NCI-H2107 (cell line): Measurements from ENCODE around the gene NCF4.

Experiments
- DNase-seq: peaks from one replicate; lab custom pipeline; 2025; lab: John Stamatoyannopoulos, UW

Gene NCF4

DNA sequence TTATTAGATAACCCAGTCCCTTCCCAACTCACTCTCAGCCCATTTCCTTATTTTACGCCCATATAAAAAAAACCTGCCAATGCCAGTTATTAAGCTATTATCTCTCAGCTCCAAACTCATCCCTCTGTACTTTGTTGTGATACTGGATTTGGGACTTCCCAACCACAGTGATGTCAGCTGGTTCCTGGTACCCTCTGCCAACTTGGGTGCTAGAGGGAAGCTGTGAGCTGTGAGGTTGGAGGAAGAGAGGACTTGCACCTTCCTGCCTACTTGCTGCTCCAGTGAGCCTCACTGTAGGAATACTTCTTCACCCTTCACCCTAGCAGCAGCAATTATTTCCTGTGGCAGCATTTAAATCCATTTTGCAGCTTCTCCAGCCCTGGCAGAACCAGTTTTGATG, 33.5 kb downstream of the NCF4 start:
- no peak for DNase-seq

GRCh38 chr22:36897611-36898010, 36.8 kb downstream of the NCF4 start:
- DNase-seq: no peak

DNA sequence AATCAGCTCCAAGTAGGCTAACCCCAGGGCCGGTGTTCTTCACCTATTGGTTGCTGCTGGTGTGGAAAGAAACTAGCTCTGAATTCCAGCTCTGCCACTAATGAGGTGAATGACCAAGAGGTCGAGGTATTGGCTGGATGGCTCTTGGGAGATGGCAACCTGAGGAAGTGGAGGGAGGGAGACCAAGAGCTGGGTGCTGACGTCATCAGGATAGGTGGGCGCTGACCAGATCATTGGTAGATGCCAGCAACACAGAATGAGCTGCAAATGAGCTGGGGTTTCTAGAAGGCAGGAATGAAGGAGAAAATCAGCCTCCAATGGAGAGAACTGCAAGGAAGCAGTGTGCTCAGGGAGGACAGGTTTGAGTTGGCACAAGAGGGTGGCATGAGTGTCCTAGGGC, 37.9 kb downstream of the NCF4 start:
- DNase-seq: no peak

DNA sequence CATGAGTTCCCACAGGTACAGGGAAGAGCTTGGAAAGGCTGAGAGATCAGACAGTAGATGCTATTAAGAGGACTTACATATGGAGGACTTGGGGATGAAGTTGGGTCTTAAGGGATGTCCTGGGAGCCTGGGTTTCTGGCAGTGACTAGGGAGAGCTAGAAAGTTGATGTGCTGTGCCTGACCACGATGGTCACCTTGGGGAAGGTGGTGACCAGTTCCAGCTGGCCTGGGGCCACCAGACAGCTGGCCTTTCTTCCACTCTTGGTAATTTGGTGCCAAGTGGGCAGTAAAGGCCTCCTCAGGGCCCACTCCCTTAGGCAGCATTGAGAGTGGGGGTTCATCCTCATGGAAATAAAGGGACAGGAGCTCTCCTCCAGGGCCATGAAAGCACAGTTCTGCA, 38.7 kb downstream of the NCF4 start:
- no peak for DNase-seq

GRCh38 chr22:36900225-36900624, 39.4 kb downstream of the NCF4 start:
- no peak for DNase-seq

GRCh38 chr22:36900880-36901279, 40.1 kb downstream of the NCF4 start:
- DNase-seq: no peak

DNA sequence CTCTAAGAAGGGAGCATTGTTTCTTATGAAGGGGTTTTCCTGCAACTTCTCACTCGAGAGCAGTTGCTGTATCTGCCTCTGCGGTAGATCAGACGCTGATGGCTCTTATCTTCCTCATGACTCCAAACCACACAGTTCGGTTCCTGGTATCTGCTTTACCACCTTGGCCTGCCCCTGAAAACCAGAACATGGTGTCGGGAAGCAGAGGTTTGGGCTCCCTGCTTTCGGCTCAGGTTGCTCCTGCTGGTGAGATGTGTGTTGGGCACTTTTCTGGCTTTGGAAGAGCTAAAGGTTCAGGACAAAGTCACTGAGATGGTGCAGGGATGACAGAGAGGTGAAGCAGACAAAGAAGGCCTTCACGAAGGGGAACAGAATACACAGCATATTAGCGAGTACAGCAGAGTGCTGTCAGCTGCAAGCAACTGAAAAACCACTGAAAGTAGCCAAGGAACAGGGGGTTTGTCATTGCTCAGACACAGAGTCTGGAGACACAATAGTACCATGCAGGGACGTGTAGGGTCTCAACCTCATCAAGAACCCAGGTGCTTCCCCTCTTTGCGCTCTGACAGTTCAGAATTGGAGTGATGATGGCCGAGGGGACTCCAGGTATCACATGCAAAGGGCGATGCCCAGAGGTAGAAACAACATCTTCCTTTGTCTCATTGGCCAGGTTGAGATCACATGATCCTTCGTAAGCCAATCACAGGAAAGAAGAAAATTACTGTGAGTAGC, 40.8 kb downstream of the NCF4 start:
- DNase-seq: no peak

GRCh38 chr22:36902143-36902926, 41.5 kb downstream of the NCF4 start:
- no peak for DNase-seq

GRCh38 chr22:36904260-36904880, 43.6 kb downstream of the NCF4 start:
- DNase-seq: no peak

- no peak for DNase-seq
Observed at GRCh38 chr22:36907253-36908195, 46.7 kb downstream of the NCF4 start.

DNA sequence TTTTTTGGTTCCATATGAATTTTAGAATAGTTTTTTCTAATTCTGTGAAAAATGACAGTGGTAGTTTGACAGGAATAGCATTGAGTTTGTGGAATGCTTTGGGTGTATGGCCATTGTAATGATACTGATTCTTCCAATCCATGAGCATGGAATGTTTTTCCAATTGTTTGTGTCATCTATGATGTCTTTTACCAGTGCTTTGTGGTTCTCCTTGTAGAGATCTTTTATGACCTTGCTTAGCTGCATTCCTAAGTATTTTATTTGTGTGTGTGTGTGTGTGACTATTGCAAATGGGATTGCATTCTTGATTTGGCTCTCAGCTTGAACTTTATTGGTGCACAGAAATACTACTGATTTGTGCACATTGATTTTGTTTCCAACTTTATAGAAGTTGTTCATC, 49.7 kb downstream of the NCF4 start:
- no peak for DNase-seq

DNA sequence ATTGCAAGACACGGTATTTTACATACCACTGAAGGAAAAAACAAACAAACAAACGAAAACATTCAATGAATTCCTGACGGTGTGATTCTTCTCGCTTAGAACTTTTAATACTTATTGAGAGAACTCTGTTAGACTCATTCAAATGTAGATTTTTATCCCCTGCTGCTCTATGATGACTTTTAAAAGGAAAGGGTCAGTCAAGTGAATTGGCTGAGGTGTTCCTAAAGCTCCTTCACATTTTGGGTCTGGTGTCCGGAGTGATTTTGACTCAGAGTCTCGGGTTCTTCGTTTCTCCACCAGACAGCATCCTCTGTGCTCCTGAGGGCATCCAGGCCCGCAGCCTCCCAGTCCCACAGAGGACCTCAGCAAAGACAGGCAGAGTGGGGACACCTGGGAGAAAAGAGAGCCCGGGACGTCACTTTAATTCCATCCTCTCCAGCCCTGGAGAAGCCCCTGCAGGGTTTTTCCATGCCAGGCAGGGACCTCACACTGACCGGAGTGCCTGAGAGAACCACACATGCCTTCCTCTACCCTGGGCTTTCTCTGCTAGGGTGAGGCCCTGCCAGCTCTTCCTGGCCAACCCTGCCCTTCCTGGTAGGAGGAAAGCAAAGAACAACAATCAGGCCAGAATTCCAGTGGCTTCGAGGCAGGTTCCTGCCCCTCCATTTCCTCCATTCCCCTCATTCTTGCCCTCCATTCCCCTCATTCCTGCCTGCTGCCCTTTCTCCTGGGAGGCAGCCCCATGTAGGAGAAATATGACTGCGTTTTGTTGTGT, 51.3 kb downstream of the NCF4 start:
- no peak for DNase-seq

- DNase-seq: no peak
Observed at GRCh38 chr22:36912694-36913426, 52.1 kb downstream of the NCF4 start.

DNA sequence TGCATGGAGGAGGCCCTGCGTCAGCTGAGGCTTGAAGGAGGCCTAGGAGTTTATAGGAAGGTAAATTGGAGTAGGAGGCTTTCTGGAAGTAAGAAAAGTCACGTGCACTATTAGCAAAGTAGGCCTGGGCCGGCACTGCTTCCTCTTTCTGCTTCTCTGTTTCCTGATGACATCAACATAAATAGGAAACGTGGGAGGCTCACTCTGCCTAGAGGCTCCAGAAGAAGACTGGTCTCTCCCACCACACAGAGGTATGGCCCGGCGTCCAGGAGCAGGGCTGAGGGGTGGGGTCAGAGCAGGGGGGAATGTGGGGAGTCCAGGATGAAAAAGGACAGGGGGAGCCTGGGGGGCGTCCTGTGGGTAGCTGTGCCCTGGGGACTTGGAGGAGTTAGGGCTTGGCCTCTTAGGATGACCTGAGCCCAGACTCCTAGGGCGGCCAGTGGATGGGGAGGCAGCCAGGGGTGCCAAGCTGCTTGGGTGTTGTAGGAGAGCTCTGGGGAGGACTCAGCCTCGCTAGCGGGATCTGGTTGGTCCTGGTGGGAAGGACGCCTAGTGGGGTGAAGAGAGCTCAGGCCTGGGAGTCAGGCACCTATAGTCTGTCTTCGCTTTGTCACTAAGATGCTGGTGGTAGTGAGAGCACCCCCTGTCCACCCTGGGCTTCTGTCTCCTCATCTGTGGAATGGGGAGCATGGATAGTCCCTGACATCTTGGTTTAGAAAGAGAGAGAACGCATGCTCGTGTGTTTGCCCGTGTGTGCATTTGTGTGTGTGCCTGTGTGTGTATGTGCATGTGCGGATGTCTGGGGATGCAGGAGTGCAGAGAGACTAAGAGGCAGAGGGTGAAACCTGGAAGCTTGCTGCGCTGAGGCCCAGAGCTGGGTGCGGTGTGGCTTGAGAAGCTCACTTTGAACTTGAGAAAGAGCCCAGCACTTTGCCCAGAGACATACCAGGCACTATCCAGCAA, 52.9 kb downstream of the NCF4 start, which contains the start of gene CSF2RB:
Gene CSF2RB (plus strand): TSS at position 202 of the 963 bp plus-strand sequence. CDS start 8,580 bp downstream, outside the sequence.
- no peak for DNase-seq

GRCh38 chr22:36914390-36914752, 53.6 kb downstream of the NCF4 start:
- no peak for DNase-seq

DNA sequence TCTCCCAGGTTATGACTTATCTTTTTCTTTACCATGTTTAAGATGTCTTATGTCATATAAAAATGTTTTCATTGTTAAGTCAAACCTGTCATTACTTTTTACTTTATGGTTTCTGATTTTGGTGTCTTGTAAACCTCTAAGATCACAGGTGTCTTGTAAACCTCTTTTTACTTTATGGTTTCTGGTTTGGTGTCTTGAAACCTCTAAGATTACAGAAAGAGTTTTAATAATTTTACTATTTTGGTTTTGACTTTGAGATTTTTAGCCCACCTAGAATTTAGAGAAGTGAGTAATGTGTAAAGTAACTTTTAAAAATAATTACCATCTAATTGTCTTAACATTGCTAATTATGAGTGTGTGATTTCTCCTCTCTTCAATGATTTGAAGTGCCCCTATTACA, 55.2 kb downstream of the NCF4 start:
- no peak for DNase-seq

- no peak for DNase-seq
Observed at GRCh38 chr22:36918586-36919284, 57.9 kb downstream of the NCF4 start.

DNA sequence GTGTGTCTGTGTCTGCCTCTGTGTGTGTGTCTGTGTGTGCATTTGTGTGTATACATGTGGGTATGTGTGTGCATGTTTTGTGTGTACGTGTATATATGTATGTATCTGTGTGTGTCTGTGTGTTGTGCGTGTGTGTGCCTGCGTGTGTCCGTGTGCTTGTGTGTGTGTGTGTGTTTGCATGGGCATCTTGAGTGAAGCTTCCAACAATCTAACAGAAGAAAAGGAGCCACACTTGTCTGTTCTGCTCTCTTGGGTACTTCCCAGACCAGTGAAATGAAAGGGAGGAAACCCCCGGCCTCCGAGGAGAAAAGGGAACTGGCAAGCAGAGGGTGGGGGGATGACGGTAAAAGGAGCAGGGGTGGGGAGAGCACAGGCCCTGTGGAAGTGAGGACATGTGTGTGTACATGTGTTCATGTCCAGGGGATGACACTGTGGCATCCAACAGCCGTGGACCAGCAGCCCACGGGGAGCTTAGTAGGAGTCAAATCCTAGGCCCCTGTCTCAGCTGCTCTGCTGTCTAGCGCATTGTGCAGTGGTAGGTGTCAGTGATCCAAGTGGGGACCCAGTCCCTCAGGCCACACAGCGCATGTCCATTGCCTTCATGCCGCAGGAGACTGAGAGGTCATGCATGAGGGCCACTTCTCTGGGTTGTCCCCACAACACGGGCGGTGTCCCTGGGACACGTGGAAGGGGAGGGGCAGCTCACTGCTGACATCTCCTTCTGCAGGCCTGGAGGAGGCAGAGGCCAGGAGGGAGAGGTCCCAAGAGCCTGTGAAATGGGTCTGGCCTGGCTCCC, 60.7 kb downstream of the NCF4 start:
- no peak for DNase-seq
